ENCODE data around the gene MIPOL1.
"Not testable (repeated sequence)": the region's sequence is repeated elsewhere in the genome, so short reads cannot be mapped to it uniquely, and the experiment has no call there.

Gene MIPOL1

GRCh38 chr14:37411079-37411735 lies 213.5 kb downstream of the MIPOL1 start:
- DNase-seq = no peak

DNA sequence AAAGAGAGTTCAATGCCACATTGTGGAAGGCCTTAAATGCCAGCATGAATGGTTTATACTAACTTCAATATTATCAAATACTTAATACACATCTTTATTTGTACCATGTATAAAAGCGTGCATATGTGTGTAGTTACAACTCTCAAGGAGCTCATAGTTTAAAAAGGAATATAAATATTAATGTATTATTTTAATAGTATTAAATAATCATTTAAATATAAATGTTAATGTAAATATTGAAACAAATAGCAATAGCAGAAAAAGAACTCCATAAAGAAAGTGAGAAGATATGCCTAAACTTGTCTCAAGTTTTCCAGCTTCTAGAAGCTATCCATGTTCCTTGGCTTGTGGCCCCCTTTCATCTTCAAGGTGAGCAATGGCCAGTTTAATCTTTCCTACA lies 215.3 kb downstream of the MIPOL1 start:
- DNase-seq = no peak

DNA sequence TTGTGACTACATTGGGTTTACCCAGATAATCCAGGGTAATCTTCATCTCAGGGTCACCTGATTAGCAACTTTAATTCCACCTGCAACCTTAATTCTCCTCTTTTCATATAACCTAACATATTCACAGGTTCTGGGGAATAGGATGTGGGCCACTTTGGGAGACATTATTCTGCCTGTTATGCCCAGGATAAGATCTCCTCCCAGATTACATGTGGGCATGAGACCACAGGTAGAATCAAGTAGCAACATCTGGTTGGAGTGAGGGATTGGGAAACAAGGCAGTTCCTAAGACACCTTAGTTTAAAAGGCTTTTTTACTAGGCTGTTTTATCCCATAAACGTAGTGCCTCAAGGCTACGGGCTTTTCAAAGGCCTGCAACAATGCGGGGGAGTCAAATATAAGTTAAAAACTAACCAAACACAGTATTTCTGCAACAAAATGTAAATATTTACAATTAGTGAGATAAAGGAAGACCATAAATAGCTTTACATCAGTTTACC lies 215.8 kb downstream of the MIPOL1 start:
- no peak for DNase-seq

DNA sequence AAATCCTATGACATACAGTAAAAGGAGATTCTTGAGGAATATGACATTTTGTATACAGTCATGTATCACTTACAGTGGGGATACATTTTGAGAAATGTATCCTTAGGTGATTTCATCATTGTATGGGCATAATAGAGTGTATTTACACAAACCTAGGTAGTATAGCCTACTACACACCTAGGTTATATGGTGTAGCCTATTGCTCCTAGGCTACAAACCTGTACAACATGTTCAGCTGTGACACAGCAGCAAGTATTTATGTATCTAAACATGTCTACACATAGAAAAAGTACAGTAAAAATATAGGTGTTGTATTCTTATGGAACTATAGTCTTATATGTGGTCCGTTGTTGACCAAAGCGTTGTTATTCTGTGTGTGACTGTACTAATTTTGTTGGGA lies 218.5 kb downstream of the MIPOL1 start:
- no peak for DNase-seq

DNA sequence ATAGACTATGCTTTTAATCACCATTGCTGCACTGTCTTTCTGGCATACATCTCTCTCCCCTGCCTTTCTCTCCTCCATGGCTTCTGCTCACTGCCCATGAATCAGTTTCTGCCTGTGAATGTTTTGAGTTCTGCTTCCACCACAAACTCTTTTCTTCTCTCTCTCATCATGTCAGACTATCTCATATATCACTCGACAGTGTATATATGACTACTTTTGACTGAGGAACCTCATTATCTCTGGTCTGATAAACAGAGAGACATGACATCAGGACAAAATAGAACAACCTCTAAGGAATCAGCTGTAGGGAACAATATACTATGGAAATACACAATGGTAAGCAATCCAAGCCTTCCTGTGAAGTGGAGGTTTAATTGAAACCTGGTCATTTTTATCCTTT lies 219.4 kb downstream of the MIPOL1 start:
- no peak for DNase-seq

DNA sequence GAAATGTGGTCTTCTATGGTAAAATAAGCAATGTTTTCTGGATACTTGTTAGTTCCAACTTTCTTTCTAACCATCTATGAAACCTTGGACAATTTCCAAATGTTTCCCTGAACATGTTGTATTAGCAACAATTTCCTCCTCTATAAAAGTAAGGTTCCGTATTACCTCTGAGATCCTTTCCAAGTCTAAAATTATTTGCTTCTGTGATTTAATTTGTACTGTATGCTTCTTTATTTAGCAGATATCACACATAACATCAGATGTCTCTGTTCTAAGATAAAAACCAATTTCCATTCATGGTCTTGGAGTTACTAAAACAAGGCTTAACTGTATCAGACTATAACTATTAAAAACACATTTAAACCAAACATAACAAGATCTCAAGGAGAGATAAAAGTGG lies 220.1 kb downstream of the MIPOL1 start:
- no peak for DNase-seq

GRCh38 chr14:37420622-37421021 lies 222.9 kb downstream of the MIPOL1 start:
- no peak for DNase-seq

DNA sequence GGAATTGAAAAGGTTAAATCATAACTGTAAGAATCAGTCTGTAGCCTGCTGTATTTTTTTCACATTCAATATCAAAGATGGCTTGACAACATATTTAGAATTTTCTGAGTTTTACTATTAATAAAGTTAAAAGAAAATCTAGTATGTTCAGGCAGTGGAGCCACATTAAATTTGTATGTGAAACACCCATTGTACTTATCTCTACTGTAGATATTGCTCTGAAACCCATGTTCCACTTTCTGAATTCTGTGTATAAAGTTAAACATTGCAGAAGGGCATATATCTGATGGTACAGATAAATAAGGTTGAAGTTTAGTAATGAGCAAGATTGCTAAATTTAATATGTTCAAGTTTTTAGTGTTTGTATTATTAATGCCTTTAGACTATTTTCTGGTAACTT lies 224.6 kb downstream of the MIPOL1 start:
- no peak for DNase-seq

- no peak for DNase-seq
These were observed 225.0 kb downstream of the MIPOL1 start for GRCh38 chr14:37422748-37423147.

GRCh38 chr14:37428954-37429353 lies 231.2 kb downstream of the MIPOL1 start:
- DNase-seq = no peak

DNA sequence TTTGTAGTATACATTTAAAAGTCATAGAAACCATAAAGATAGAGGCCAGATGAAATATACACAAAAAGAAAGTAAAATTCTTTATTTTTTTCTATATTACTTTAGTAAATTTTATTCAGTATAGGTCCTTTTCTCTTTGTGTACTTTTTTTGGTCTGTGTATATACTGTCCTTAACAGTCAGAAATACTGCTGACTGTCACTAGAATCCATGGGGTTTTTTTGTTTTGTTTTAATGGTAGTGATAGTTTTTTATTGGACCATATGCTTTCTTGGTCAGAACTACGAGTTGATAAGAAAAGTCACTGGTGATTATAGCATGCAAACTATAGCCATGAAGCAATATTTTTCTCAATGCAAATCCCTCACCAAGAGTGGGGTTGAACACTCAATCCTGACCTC lies 231.9 kb downstream of the MIPOL1 start:
- no peak for DNase-seq

DNA sequence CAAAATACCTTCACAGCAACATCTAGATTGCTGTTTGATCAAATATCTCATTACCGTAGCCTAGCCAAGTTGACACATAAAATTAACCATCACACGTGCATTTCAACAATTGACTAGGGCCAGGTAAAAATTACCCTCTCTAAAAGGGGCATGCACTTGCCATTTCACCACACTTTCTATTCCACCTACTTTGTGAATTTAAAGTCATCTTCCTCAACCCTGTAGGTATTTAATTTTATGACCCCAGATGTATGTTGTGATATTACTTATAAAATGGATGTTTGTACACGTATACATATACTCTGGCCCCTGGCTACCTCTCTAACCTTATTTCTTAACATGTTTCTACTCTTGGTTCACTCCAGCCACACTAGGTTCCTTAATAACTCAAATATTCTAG lies 237.1 kb downstream of the MIPOL1 start:
- DNase-seq = no peak

GRCh38 chr14:37436519-37436918 lies 238.8 kb downstream of the MIPOL1 start:
- DNase-seq = peak; percentile 17

GRCh38 chr14:37437490-37437889 lies 239.8 kb downstream of the MIPOL1 start:
- DNase-seq = peak; percentile 12

DNA sequence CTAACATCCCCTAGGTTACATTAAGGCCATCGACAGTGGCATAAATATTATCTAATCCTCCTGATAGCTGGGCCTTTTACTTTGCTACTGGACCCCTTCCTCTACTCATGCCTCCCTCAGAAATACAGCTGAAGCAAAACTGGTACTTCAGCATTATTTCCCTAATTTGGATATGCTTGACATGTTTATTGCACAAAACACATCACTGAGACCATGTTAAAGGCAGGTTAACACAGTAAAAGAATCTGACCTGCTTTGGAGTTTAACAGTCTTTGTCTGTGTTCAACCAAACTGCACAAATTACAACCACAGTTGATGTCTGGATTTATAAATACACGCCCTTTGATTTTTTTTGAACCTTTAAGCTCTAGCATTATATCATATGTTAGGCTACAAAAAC lies 240.7 kb downstream of the MIPOL1 start:
- DNase-seq = no peak

DNA sequence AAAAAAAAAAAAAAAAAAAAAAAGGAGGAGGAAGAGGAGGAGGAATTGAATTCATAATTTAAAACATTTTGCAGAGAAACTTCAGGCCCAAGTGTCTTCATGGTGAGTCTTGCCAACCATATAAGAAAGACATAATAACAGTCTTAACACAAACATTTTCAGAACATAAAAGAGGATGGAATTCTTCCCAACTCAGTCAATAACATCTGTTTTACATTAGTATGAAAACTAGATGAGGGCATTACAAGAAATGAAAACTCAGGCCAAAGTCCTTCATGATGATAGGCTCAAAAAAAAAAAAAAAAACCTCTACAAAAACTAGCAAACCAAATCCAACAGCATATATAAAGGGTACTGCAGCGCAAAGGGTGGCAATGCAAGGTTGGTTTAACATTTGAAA lies 245.7 kb downstream of the MIPOL1 start:
- DNase-seq = no peak

GRCh38 chr14:37447883-37448391 lies 250.2 kb downstream of the MIPOL1 start:
- no peak for DNase-seq

GRCh38 chr14:37452323-37452722 lies 254.6 kb downstream of the MIPOL1 start:
- DNase-seq = no peak

DNA sequence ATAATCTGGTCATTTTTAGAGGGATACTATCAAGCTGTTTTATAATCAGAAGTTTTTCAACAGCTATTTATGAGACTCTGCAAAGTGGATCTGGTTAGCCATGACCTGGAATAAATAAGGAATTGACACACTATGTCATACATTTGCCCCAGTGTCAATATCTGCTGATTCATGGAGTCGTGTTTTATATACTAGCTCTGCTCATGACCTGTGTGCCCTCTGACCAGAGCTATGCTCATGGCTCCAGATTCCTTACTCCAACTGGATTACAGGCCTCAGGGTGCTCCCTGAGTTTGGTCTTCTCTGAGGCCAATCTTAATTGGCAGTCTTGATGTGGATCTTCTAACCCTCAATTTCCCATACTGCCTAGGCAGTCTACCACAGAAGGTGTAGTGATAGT lies 256.2 kb downstream of the MIPOL1 start:
- DNase-seq = no peak

- DNase-seq = no peak
These were observed 259.6 kb downstream of the MIPOL1 start for GRCh38 chr14:37457334-37457733.

DNA sequence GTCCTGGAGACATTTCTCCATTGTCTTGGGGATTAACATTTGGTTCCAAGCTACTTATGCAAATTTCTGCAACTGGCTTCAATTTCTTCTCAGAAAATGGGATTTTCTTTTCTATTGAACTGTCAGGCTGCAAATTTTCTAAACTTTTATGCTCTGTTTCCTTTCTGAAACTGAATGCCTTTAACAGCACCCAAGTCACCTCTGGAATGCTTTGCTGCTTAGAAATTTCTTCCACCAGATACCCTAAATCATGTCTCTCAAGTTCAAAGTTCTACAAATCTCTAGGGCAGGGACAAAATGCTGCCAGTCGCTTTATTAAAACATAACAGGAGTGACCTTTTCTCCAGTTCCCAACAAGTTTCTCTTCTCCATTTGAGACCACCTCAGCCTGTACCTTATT lies 264.7 kb downstream of the MIPOL1 start:
- not testable (repeated sequence) for DNase-seq

DNA sequence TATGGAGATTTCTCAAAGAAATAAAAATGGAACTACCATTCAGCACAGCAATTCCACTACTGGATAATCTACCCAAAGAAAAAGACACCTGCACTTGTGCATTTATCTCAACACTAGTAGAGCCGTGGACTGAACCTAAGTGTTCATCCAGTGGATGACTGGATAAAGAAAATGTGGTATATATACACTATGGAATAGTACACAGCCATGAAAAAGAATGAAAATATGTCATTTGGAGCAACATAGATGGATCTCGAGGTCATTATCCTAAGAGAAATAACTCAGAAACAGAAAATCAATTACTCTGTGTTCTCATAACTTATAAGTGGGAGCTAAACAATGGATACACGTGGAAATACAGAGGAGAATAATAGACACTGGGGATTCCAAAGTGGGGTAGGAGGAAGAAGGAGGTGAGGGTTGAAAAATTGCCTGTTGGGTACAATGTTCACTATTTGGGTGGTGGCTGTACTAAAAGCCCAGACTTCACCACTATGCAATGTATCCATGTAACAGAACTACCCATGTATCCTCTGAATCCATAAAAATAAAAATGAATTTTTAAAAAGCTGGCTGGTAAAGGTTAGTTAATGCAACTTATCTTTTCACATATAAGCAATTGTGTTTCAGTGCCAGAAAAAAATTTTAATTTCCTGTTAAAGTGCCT lies 266.6 kb downstream of the MIPOL1 start:
- no peak for DNase-seq

GRCh38 chr14:37466003-37466622 lies 268.4 kb downstream of the MIPOL1 start:
- no peak for DNase-seq

- DNase-seq = no peak
These were observed 268.9 kb downstream of the MIPOL1 start for GRCh38 chr14:37466623-37467088.
